Lower leg skin (tissue), 3 donors: ENCODE data around the gene SLIT3.

Experiments used
- CTCF ChIP-seq, 3 donors: fragments of 450-650 bp; IDR thresholded peaks; one replicate each; pipeline ENCODE4 v1.5.1; 2016; ENCODE audit warnings: antibody characterized with exemption in 3 of 3, mild to moderate bottlenecking in 3 of 3, moderate library complexity in 2 of 3
- POLR2A ChIP-seq, 2 donors: fragments of 450-650 bp; IDR thresholded peaks; one replicate each; pipeline ENCODE4 v1.6.1; 2016 to 2017; ENCODE audit warnings: antibody characterized with exemption in 2 of 2, mild to moderate bottlenecking in 1 of 2, moderate library complexity in 1 of 2

GRCh38 chr5:169196059-169196458, 104.9 kb downstream of the SLIT3 start:
- TF ChIP-seq CTCF (IDR thresholded peaks at IDR 0.05) (no peak), POLR2A (IDR thresholded peaks at IDR 0.05) (no peak)
